SH-SY5Y (cell line): ENCODE data around the gene DIS3L2.

Experiments
- GATA2 ChIP-seq: IDR thresholded peaks from 2 replicates; pipeline ENCODE4 v1.6.1; 2011; ENCODE audit warnings: mild to moderate bottlenecking, low read depth, low read length
- GATA3 ChIP-seq: IDR thresholded peaks from 2 replicates; pipeline ENCODE4 v1.6.1; 2011; ENCODE audit warnings: low read depth, mild to moderate bottlenecking, low read length, moderate library complexity

GRCh38 chr2:232075859-232076258, 114.3 kb downstream of the DIS3L2 start:
- TF ChIP-seq GATA3 (no peak), GATA2 (no peak)
